Measurements from ENCODE around the gene VAV2.

GRCh38 chr9:133857639-133858038 lies 134.5 kb downstream of the VAV2 start:
- no peak for TF ChIP-seq CTCF (conservative IDR thresholded peaks at IDR 0.05)
- no peak for TF ChIP-seq ZFX (IDR thresholded peaks at IDR 0.05)

Measured in C4-2B (cell line).